HepG2 (cell line): Measurements from ENCODE around the gene CLEC6A. TPM values are rescaled to one million over a fixed set of nuclear protein-coding genes. Genes with fewer than 3 reads are reported as not detected.

ENCODE experiments used
- ATAC-seq: fragments of 200-7000 bp; cut with Tn5 transposase; 3 replicates; pipeline ENCODE4 v1.9.1; 2020; ENCODE audit warnings: mild to moderate bottlenecking, moderate library complexity
- BruUV-seq: library from RNA; stranded (reverse); fragments of 400-500 nt; replicated peaks from 2 replicates; lab custom pipeline; 2021; lab: Mats Ljungman, UMichigan
- CTCF ChIA-PET: fragments of 300-600 bp; formaldehyde crosslinking; extraction: SDS; loops from one replicate; lab custom pipeline; 2021; ENCODE audit warnings: low total read pairs, inconsistent platforms, low intra/inter-chr PET ratio; lab: Yijun Ruan, JAX
- POLR2A ChIA-PET: fragments of 350-600 bp; sonication (Branson Sonifier 250); formaldehyde crosslinking; loops from one replicate; lab custom pipeline; 2020; ENCODE audit warnings: antibody characterized with exemption, inconsistent platforms; lab: Yijun Ruan, JAX
- DNase-seq: peaks from one replicate; pipeline ENCODE4 v3.0.0-alpha.2; 2015; ENCODE audit warnings: low spot score
- FAIRE-seq: peaks from 3 replicates; lab custom pipeline; 2011; peaks lifted over from hg19 to GRCh38; lab: Jason Lieb, UNC
- H2AFZ ChIP-seq: one replicate; pipeline ENCODE4 v1.6.1; 2011; ENCODE audit warnings: low read length, inconsistent platforms
- H3K27ac ChIP-seq: fragments of 300-600 bp; 3 replicates; pipeline ENCODE4 v1.8.0; 2011; ENCODE audit warnings: mixed run types, mild to moderate bottlenecking, mixed read lengths, low read length, inconsistent platforms; ENCODE audit not compliant: insufficient read depth; ENCODE audit errors: extremely low read length
- H3K27me3 ChIP-seq, 2 experiments: fragments of 200-600 bp in 1 of 2; 2 replicates in 1 of 2; 3 replicates in 1 of 2; pipeline versions ENCODE4 v1.6.0 to v1.8.0; 2011; ENCODE audit warnings: low read length in 2 of 2, mild to moderate bottlenecking in 2 of 2, moderate library complexity in 2 of 2, inconsistent platforms in 1 of 2; ENCODE audit not compliant: insufficient read depth in 2 of 2, control insufficient read depth in 1 of 2
- H3K36me3 ChIP-seq, 2 experiments: fragments of 200-600 bp in 1 of 2; replicated peaks in 1 of 2; 2 replicates in 1 of 2; 3 replicates in 1 of 2; pipeline versions ENCODE4 v1.5.1 to v1.8.0; 2011; ENCODE audit warnings: low read length in 2 of 2, inconsistent platforms in 1 of 2; ENCODE audit not compliant: insufficient read depth in 2 of 2, control insufficient read depth in 1 of 2
- H3K4me1 ChIP-seq: 2 replicates; pipeline ENCODE4 v1.5.1; 2012; ENCODE audit warnings: low read length, inconsistent platforms; ENCODE audit not compliant: insufficient read depth
- H3K4me2 ChIP-seq: 2 replicates; pipeline ENCODE4 v1.6.0; 2011; ENCODE audit warnings: low read depth, low read length, inconsistent platforms
- H3K4me3 ChIP-seq, 3 experiments: fragments of 200-600 bp in 1 of 3; sonication (generic), shearing (Covaris generic) in 1 of 3; replicated peaks in 1 of 3; 2 replicates each; pipeline ENCODE4 v1.5.1; 2011 to 2016; ENCODE audit warnings: low read length in 3 of 3, inconsistent platforms in 2 of 3, low read depth in 2 of 3, mild to moderate bottlenecking in 2 of 3, control low read depth in 1 of 3, mixed read lengths in 1 of 3; ENCODE audit not compliant: insufficient read depth in 1 of 3
- H3K79me2 ChIP-seq: one replicate; pipeline ENCODE4 v1.6.1; 2011; ENCODE audit warnings: low read length, inconsistent platforms; ENCODE audit not compliant: insufficient read depth
- H3K9ac ChIP-seq: 2 replicates; pipeline ENCODE4 v1.6.0; 2011; ENCODE audit warnings: mild to moderate bottlenecking, low read depth, low read length, inconsistent platforms; ENCODE audit not compliant: insufficient read depth
- H3K9me3 ChIP-seq: 2 replicates; pipeline ENCODE4 v1.5.1; 2012; ENCODE audit warnings: mild to moderate bottlenecking, low read length
- H4K20me1 ChIP-seq: 2 replicates; pipeline ENCODE4 v1.6.0; 2011; ENCODE audit warnings: inconsistent platforms, mild to moderate bottlenecking, low read length, moderate library complexity; ENCODE audit not compliant: insufficient read depth
- DPF2 ChIP-seq: sonication (generic); formaldehyde crosslinking; IDR thresholded peaks from 2 replicates; pipeline ENCODE4 v1.4.0; 2020; ENCODE audit warnings: mild to moderate bottlenecking, low read depth, missing genetic modification reagents, borderline replicate concordance
- GLI4 ChIP-seq: sonication (generic); formaldehyde crosslinking; IDR thresholded peaks from 2 replicates; pipeline ENCODE4 v1.5.1; 2020; ENCODE audit warnings: missing genetic modification reagents, mild to moderate bottlenecking, moderate library complexity, borderline replicate concordance
- NBN ChIP-seq: fragments of 450-650 bp; conservative IDR thresholded peaks from 2 replicates; pipeline ENCODE4 v1.6.1; 2017
- RFX3 ChIP-seq: IDR thresholded peaks from 2 replicates; pipeline ENCODE4 v1.6.1; 2016; ENCODE audit warnings: missing biosample characterization, missing genetic modification reagents
- RFX5 ChIP-seq: IDR thresholded peaks from 2 replicates; pipeline ENCODE4 v1.6.1; 2011; ENCODE audit warnings: low read depth, low read length, improper control_type of control experiment
- SMAD1 ChIP-seq: sonication (generic); formaldehyde crosslinking; IDR thresholded peaks from 2 replicates; pipeline ENCODE4 v1.4.0; 2020; ENCODE audit warnings: missing genetic modification reagents, low read depth, mild to moderate bottlenecking, borderline replicate concordance
- ZNF30 ChIP-seq: sonication (generic); formaldehyde crosslinking; IDR thresholded peaks from 2 replicates; pipeline ENCODE4 v1.5.0; 2020; ENCODE audit warnings: mild to moderate bottlenecking, missing genetic modification reagents
- ZNF329 ChIP-seq: sonication (generic); formaldehyde crosslinking; IDR thresholded peaks from 2 replicates; pipeline ENCODE4 v1.9.0; 2021; ENCODE audit warnings: low read depth, mild to moderate bottlenecking, missing genetic modification reagents
- WGBS: methylation state at CpG from one replicate; pipeline ENCODE4 v1.1.6; 2017; ENCODE audit warnings: low lambda C conversion rate; 5-methylcytosine and 5-hydroxymethylcytosine counted together
- in situ Hi-C: cut with HindIII; loops from 2 replicates; pipeline ENCODE4 v1.10.0; 2017; ENCODE audit warnings: low pct_unique_long_range_greater_than_20kb; ENCODE audit not compliant: extremely low pct_ligation_motif_present
- intact Hi-C: fragments of 100-400 bp; cut with micrococcal nuclease; formaldehyde crosslinking; loops from one replicate; pipeline ENCODE4 v1.10.0; 2022; ENCODE audit not compliant: unreplicated experiment
- polyA plus RNA-seq, 8 experiments: library from polyadenylated mRNA; depleted of rRNA in 3 of 8; stranded (reverse) in 7 of 8; unstranded in 1 of 8; fragments of >200 nt; fragmentation: Illumina TruSeq in 4 of 8; extraction: Trizol in 4 of 8; gene quantifications; 2 replicates each; pipeline versions ENCODE4 v1.2.1 to v1.2.3, GENCODE V29; 2011 to 2016; ENCODE audit warnings: low read depth in 4 of 8, missing spikeins in 1 of 8, mixed read lengths in 1 of 8; ENCODE audit not compliant: insufficient read depth in 1 of 8
- total RNA-seq, 5 experiments: library from RNA; depleted of rRNA; stranded (reverse); fragments of >200 nt; fragmentation: Illumina TruSeq; extraction: Trizol; gene quantifications; 2 replicates each; pipeline ENCODE4 v1.2.3, GENCODE V29; 2016; ENCODE audit warnings: low read depth in 1 of 5
- TF ChIP-seq, protein P1 (sequence below): sonication (generic); formaldehyde crosslinking; IDR thresholded peaks from 2 replicates; pipeline ENCODE4 v1.8.0; 2023; ENCODE audit warnings: mild to moderate bottlenecking, missing genetic modification reagents
- TF ChIP-seq, protein P2 (sequence below): IDR thresholded peaks from 2 replicates; pipeline ENCODE4 v1.6.1; 2016; ENCODE audit warnings: control low read depth

CLEC6A gene
- total and polyA plus RNA-seq, 2 of the 13 experiments (the other 11 are each of a cell fraction or from before 2014, with no cell fraction given), result not detected

- 16% methylated on average over 12 of the region's 12 CpGs for WGBS
- FAIRE-seq, result no peak
Observed at GRCh38 chr12:8452036-8452435, 3.7 kb upstream of the CLEC6A start.

More at GRCh38 chr12:8452036-8452435, 3.7 kb upstream of the CLEC6A start:
- no peak for ATAC-seq
- H3K4me1 ChIP-seq, result no peaks in the 10 kb centered on the region
- ChIA-PET CTCF (no interaction called here), POLR2A (no interaction called here)
- no TSS peak for BruUV-seq
- in situ Hi-C loops (no loop called here), intact Hi-C loops (no loop called here)
- H3K27me3 ChIP-seq, result peaks cover 0 to 4% of the 10 kb centered on the region in 2 experiments; a peak in 1 of 5 replicates
- H3K4me3 ChIP-seq, result no peak overlapping the region
- TF ChIP-seq DPF2 (CRISPR knock-in tag) (no peak), ZNF329 (CRISPR knock-in tag) (no peak), ZNF30 (CRISPR knock-in tag) (no peak), SMAD1 (CRISPR knock-in tag) (no peak), RFX3 (CRISPR knock-in tag) (no peak), NBN (no peak), RFX5 (no peak), GLI4 (no peak)
- TF ChIP-seq, protein P1, sequence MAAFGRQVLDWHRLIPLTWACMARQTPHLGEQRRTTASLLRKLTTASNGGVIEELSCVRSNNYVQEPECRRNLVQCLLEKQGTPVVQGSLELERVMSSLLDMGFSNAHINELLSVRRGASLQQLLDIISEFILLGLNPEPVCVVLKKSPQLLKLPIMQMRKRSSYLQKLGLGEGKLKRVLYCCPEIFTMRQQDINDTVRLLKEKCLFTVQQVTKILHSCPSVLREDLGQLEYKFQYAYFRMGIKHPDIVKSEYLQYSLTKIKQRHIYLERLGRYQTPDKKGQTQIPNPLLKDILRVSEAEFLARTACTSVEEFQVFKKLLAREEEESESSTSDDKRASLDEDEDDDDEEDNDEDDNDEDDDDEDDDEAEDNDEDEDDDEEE (CRISPR knock-in tag), result no peak
- TF ChIP-seq, protein P2, sequence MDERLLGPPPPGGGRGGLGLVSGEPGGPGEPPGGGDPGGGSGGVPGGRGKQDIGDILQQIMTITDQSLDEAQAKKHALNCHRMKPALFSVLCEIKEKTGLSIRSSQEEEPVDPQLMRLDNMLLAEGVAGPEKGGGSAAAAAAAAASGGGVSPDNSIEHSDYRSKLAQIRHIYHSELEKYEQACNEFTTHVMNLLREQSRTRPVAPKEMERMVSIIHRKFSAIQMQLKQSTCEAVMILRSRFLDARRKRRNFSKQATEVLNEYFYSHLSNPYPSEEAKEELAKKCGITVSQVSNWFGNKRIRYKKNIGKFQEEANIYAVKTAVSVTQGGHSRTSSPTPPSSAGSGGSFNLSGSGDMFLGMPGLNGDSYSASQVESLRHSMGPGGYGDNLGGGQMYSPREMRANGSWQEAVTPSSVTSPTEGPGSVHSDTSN (CRISPR knock-in tag), result no peak
- H3K4me2 ChIP-seq, result no peak overlapping the region
- H3K27ac ChIP-seq, result no peak overlapping the region
- no peaks in the 10 kb centered on the region for H3K79me2 ChIP-seq
- H3K9me3 ChIP-seq, result no peaks in the 10 kb centered on the region
- H3K9ac ChIP-seq, result no peak overlapping the region
- H4K20me1 ChIP-seq, result no peaks in the 10 kb centered on the region
- H3K36me3 ChIP-seq, result no peaks in the 10 kb centered on the region
- no peak overlapping the region for H2AFZ ChIP-seq
- DNase-seq, result no peak
